Stimulated activated CD8-positive, alpha-beta memory T cell treated with anti-CD3 and anti-CD28 coated beads, Interleukin-15, amount 100 ng/mL, for 1 hour (primary cell): ENCODE results near the gene NTS.

Source experiments
- DNase-seq: peaks from one replicate; pipeline ENCODE4 v3.0.0-alpha.2; 2020; ENCODE audit warnings: low read depth

NTS gene

GRCh38 chr12:85874031-85874461 is at the start of gene NTS:
NTS (plus strand) TSS chr12:85874295; CDS start chr12:85874404, 109 bp downstream.
- no peak for DNase-seq

GRCh38 chr12:85825746-85826145 is 48.3 kb upstream of the NTS start:
- DNase-seq: no peak

GRCh38 chr12:85828576-85828975 is 45.5 kb upstream of the NTS start:
- no peak for DNase-seq

GRCh38 chr12:85829391-85829790 is 44.7 kb upstream of the NTS start:
- DNase-seq: no peak

- DNase-seq: no peak
These were observed 42.6 kb upstream of the NTS start for GRCh38 chr12:85831327-85831990.

- DNase-seq: no peak
These were observed 40.5 kb upstream of the NTS start for GRCh38 chr12:85833579-85833978.

- no peak for DNase-seq
These were observed 39.7 kb upstream of the NTS start for GRCh38 chr12:85834378-85834777.

- DNase-seq: no peak
These were observed 38.5 kb upstream of the NTS start for GRCh38 chr12:85835426-85836196.

GRCh38 chr12:85836197-85837090 is 37.7 kb upstream of the NTS start, which contains the start of gene RASSF9:
RASSF9 (minus strand) TSS chr12:85836409; CDS start chr12:85836201, 208 bp downstream.
- DNase-seq: no peak

- DNase-seq: no peak
These were observed 30.3 kb upstream of the NTS start for GRCh38 chr12:85843606-85844310.

GRCh38 chr12:85849344-85849743 is 24.8 kb upstream of the NTS start:
- no peak for DNase-seq

- DNase-seq: no peak
These were observed 18.8 kb upstream of the NTS start for GRCh38 chr12:85855305-85855704.

GRCh38 chr12:85856966-85857365 is 17.1 kb upstream of the NTS start:
- DNase-seq: no peak

GRCh38 chr12:85865890-85866289 is 8.2 kb upstream of the NTS start:
- DNase-seq: no peak

GRCh38 chr12:85866986-85867776 is 6.9 kb upstream of the NTS start:
- DNase-seq: no peak

GRCh38 chr12:85872497-85873091 is 1.5 kb upstream of the NTS start:
- DNase-seq: no peak

GRCh38 chr12:85877459-85877858 is 3.4 kb downstream of the NTS start:
- no peak for DNase-seq

GRCh38 chr12:85883763-85884162 is 9.7 kb downstream of the NTS start:
- no peak for DNase-seq

GRCh38 chr12:85894653-85895052 is 20.6 kb downstream of the NTS start:
- DNase-seq: no peak

GRCh38 chr12:85920324-85920947 is 46.3 kb downstream of the NTS start:
- DNase-seq: no peak
